Hematopoietic multipotent progenitor cell treated with erythropoietin and hydrocortisone succinate and interleukin-3 and kit ligand, for 8 days (in vitro differentiated cells): Measurements from ENCODE around the gene MPHOSPH10.
A peak's percentile ranks its signal among the peaks of the same experiment; 100 is the strongest.
"Not testable (repeated sequence)": the region's sequence is repeated elsewhere in the genome, so short reads cannot be mapped to it uniquely, and the experiment has no call there.

Experiments
- DNase-seq: peaks from one replicate; pipeline ENCODE4 v3.0.0-alpha.2; 2015

Gene MPHOSPH10

GRCh38 chr2:71130152-71130904 is at the start of gene MPHOSPH10, which contains the start of gene MCEE:
MPHOSPH10 (plus strand) TSS chr2:71130634; CDS start chr2:71130666, 32 bp downstream.
MCEE (minus strand) TSS chr2:71130229; CDS start chr2:71130219, 10 bp downstream.
- DNase-seq: peak; percentile 91

- DNase-seq: no peak
These were observed 47.8 kb upstream of the MPHOSPH10 start for GRCh38 chr2:71082402-71083252.

- DNase-seq: not testable (repeated sequence)
These were observed 47.1 kb upstream of the MPHOSPH10 start for GRCh38 chr2:71083297-71083696.

DNA sequence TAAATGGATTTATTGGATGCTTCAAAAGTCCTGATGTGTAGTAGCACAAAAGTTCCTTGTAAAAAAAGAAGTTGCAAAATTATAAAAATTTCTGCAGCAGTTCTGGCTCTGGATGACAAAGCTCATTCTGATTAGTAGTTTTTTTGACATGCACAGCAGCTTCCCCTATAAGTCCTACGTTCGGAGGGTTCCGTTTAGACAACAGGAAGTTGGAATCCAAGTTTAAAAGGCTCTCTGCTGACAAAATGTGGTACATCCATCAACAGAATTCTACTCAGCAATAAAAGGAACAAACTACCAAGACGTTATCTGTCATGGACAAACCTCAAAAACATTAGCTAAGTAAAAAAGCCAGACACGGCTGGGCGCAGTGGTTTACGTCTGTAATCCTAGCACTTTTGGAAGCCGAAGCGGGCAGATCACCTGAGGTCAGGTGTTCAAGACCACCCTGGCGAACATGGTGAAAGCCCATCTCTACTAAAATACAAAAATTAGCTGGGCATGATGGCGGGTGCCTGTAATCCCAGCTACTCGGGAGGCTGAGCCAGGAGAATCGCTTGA is 46.6 kb upstream of the MPHOSPH10 start:
- DNase-seq: not testable (repeated sequence)

GRCh38 chr2:71085325-71086003 is 45.0 kb upstream of the MPHOSPH10 start:
- DNase-seq: not testable (repeated sequence)

GRCh38 chr2:71089475-71089874 is 41.0 kb upstream of the MPHOSPH10 start:
- DNase-seq: not testable (repeated sequence)

GRCh38 chr2:71091808-71092207 is 38.6 kb upstream of the MPHOSPH10 start:
- DNase-seq: not testable (repeated sequence)

DNA sequence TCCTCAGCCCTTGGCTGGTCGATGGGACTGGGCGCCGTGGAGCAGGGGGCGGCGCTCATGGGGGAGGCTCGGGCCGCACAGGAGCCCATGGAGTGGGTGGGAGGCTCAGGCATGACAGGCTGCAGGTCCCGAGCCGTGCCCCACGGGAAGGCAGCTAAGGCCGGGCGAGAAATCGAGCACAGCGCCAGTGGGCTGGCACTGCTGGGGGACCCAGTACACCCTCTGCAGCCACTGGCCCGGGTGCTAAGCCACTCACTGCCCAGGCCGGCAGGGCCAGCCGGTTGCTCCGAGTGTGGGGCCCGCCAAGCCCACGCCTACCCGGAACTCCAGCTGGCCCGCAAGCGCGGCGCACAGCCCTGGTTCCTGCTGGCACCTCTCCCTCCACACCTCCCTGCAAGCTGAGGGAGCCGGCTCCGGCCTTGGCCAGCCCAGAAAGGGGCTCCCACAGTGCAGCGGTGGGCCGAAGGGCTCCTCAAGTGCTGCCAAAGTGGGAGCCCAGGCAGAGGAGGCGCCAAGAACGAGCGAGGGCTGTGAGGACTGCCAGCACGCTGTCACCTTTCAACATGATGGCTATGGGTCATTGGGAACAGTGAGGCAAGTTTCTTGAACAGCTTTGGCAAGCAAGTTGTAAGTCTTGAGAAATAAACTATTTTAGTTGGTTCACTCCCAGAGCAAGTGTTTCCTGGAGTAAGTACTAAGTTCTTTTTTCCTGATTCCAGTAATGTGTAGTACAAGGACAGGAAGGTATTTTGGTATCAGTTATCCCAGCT is 37.8 kb upstream of the MPHOSPH10 start:
- DNase-seq: not testable (repeated sequence)

- peak; percentile 69 for DNase-seq
These were observed 30.1 kb upstream of the MPHOSPH10 start for GRCh38 chr2:71100195-71100964.

DNA sequence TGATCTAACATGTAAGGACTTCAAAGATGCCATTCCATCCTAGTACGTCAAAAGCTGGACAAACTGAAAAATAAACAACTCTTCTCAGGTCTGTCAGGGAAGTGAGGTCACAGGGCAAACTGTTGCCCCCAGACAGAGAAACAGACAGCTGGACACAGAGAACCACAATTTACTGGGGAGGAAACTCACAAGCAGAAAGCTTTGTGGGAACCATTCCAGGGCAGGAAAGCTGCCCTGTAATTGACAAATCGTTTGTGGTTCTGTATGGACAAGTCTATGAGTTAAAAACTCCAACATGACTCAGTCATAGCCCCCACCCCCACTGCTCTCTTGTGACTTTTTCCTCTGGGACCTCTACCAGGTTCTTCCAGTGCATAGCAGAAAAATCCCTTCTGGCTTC is 28.8 kb upstream of the MPHOSPH10 start:
- no peak for DNase-seq

DNA sequence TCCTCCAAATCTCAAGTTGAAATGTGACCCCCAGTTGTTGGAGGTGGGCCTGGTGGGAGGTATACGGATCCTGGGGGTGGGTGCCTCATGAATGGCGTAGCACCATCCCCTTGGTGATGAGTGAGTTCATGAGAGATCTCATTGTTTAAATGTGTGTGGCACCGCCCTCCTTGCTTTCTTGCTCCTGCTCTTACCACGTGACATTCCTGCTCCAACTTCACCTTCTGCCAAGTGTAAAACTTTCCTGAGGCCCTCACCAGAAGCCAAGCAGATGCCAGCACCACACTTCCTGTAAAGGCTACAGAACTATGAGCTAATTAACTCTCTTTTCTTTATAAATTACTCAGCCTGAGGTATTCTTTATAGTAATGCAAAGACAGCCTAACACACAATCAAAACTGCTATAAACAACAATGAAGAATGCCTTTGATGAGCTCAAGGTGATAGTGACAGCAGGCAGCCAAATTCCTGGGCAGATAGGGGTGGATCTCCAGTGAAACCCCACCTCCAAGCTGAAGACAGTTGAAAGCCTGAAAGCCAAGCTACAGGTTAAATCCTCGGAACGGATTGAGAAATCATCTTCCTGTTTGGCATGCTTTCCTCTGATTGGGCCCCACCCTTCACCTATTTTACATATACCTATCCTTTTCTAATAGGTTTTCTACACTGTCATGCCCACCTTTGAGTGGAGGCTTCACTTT is 27.3 kb upstream of the MPHOSPH10 start:
- DNase-seq: no peak

DNA sequence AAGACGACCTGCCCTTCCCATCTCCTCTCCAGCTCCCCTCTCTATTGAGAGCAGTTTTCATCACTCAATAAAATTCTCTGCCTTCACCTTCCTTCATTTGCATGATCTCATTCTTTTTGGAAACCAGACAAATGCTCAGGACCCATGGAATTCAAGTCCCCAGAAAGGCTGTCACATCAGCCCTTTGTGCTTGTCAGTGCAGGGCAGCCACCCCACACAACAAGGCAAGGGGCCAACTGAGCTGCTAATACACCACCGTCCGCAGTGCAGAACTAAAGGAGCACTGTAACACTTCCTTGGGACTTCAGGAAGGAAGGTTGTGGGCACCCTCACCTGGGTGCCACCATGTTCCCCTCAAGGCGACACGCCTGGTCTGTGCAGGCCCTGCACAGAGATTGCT is 26.6 kb upstream of the MPHOSPH10 start:
- no peak for DNase-seq

DNA sequence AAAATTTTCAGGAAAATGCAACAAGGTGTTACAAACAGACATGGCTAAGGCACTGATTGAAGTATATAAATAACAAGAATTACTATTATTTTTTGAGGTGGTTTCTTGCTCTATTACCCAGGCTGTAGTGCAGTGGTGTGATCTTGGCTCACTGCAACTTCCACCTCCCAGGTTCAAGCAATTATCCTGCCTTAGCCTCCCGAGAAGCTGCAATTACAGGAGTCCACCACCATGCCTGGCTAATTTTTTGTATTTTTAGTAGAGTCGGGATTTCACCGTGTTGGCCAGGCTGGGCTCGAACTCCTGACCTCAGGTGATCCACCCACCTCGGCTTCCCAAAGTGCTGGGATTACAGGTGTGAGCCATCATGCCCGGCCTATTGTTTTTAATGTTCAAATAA is 24.0 kb upstream of the MPHOSPH10 start:
- not testable (repeated sequence) for DNase-seq

GRCh38 chr2:71108091-71108490 is 22.3 kb upstream of the MPHOSPH10 start:
- DNase-seq: no peak

GRCh38 chr2:71113843-71114242 is 16.6 kb upstream of the MPHOSPH10 start:
- DNase-seq: no peak

- no peak for DNase-seq
These were observed 13.4 kb upstream of the MPHOSPH10 start for GRCh38 chr2:71117063-71117462.

GRCh38 chr2:71120195-71120594 is 10.2 kb upstream of the MPHOSPH10 start:
- DNase-seq: no peak

DNA sequence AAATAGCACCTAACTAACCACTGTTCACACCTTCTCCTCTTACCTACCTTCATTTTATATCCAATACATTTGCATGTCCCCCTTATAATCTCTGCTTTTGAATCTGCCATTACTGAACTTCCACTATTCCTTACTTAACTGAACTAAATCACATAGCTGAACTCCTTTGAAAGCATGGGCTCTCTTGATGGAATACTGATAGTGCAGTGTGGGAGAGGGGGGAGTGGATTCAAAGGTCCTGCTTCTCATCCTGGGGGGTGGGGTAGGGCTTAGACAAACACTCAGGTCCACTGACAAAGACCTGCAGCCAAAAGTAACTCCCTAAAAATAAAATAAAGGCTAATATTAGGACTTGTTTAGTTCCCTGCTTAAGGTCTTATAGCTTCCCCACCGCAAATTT is 9.0 kb upstream of the MPHOSPH10 start:
- DNase-seq: no peak

DNA sequence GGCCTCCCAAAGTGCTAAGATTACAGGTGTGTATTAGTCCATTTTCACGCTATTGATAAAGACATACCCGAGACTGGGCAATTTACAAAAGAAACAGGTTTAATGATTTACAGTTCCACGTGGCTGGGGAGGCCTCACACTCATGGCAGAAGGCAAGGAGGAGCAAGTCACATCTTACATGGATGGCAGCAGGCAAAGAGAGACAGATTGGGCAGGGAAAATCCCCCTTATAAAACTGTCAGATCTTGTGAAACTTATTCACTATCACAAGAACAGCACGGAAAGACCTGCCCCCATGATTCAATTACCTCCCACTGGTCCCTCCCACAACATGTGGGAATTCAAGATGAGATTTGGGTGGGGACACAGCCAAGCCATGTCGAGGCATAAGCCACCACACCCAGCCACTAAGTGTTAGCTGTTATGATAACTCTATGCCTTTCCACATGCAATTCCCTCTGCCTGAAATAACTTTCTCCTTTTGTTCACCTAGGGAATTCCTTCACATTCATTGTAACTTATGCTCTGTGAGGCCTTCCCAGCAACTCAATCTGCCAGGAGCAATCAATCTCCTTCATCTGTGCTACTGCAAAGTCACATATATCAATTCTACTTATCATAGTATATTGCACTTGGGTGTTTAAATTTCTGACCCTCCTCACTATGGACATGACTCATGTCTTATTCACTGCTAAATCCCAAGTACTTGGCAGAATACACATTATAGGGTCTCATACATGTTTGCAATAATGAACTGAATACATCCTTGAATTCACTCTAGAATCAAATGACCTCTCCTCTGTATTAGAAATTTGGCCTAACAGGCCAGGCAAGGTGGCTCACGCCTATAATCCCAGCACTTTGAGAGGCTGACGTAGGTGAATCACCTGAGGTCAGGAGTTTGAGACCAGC is 7.8 kb upstream of the MPHOSPH10 start:
- peak; percentile 66 for DNase-seq
